B cell (primary cell): Measurements from ENCODE around the gene MSH2. TPM values are rescaled to one million over a fixed set of nuclear protein-coding genes. Genes with fewer than 3 reads are reported as not detected.
"Not testable (repeated sequence)": the region's sequence is repeated elsewhere in the genome, so short reads cannot be mapped to it uniquely, and the experiment has no call there.

Source experiments
- ATAC-seq: fragments of 200-7000 bp; cut with Tn5 transposase; one replicate; pipeline ENCODE4 v1.10.0; 2021; ENCODE audit warnings: low read depth, mild to moderate bottlenecking, moderate number of reproducible peaks, moderate library complexity
- CTCF ChIA-PET: fragments of 350-600 bp; sonication (Branson Sonifier 250); formaldehyde crosslinking; loops from one replicate; lab custom pipeline; 2021; ENCODE audit warnings: antibody characterized with exemption, inconsistent platforms; lab: Charles Lee
- POLR2A ChIA-PET: fragments of 350-600 bp; sonication (Branson Sonifier 250); formaldehyde crosslinking; loops from one replicate; lab custom pipeline; 2021; ENCODE audit warnings: antibody characterized with exemption; lab: Charles Lee
- DNase-seq: peaks from one replicate; pipeline ENCODE4 v3.0.0; 2013
- H2AFZ ChIP-seq: 2 replicates; pipeline ENCODE4 v1.6.1; 2012; ENCODE audit warnings: mild to moderate bottlenecking, low read depth, low read length; ENCODE audit not compliant: insufficient read depth, poor library complexity, severe bottlenecking
- H3K27ac ChIP-seq, 2 donors: 1 replicate in 1 of 2; 2 replicates in 1 of 2; pipeline ENCODE4 v1.5.1; 2012 to 2013; ENCODE audit warnings: low read length in 2 of 2, mild to moderate bottlenecking in 2 of 2, moderate library complexity in 1 of 2
- H3K27me3 ChIP-seq, 4 experiments: fragments of 200-600 bp in 1 of 4; sonication (generic) in 1 of 4; replicated peaks in 1 of 4; 1 replicate in 2 of 4; 2 replicates in 2 of 4; pipeline versions ENCODE4 v1.6.1 to v1.7.0; 2013 to 2016; ENCODE audit warnings: low read length in 3 of 4, mild to moderate bottlenecking in 2 of 4, mixed read lengths in 1 of 4, moderate library complexity in 1 of 4; ENCODE audit not compliant: insufficient read depth in 4 of 4, control insufficient read depth in 3 of 4; ENCODE audit errors: control extremely low read depth in 1 of 4
- H3K36me3 ChIP-seq, 2 experiments: replicated peaks in 1 of 2; 1 replicate in 1 of 2; 2 replicates in 1 of 2; pipeline versions ENCODE4 v1.6.1 to v1.7.1; 2013; ENCODE audit warnings: low read length in 1 of 2; ENCODE audit not compliant: insufficient read depth in 2 of 2, control insufficient read depth in 1 of 2; ENCODE audit errors: control extremely low read depth in 1 of 2, extremely low read depth in 1 of 2
- H3K4me1 ChIP-seq, 2 donors: fragments of 200-600 bp in 1 of 2; sonication (generic) in 1 of 2; 1 replicate in 1 of 2; 2 replicates in 1 of 2; pipeline versions ENCODE4 v1.5.1 to v1.6.1; 2013 to 2017; ENCODE audit warnings: low read length in 2 of 2; ENCODE audit not compliant: control insufficient read depth in 2 of 2, insufficient read depth in 2 of 2
- H3K4me2 ChIP-seq: replicated peaks from 2 replicates; pipeline ENCODE3; 2012; ENCODE audit warnings: mild to moderate bottlenecking, low read depth, low read length; ENCODE audit not compliant: poor library complexity, severe bottlenecking
- H3K4me3 ChIP-seq, 5 experiments: fragments of 200-600 bp in 1 of 5; sonication (generic) in 1 of 5; 1 replicate in 3 of 5; 2 replicates in 2 of 5; pipeline versions ENCODE4 v1.5.1 to v1.7.0; 2011 to 2016; ENCODE audit warnings: low read length in 4 of 5, mild to moderate bottlenecking in 4 of 5, low read depth in 2 of 5, control low read depth in 1 of 5, moderate library complexity in 1 of 5; ENCODE audit not compliant: insufficient read depth in 1 of 5; ENCODE audit errors: control extremely low read depth in 1 of 5, extremely low read depth in 1 of 5
- H3K79me2 ChIP-seq: fragments of 200-600 bp; sonication (generic); one replicate; pipeline ENCODE4 v1.6.0; 2016; ENCODE audit warnings: low read length; ENCODE audit not compliant: control insufficient read depth, insufficient read depth
- H3K9ac ChIP-seq: fragments of 200-600 bp; sonication (generic); 2 replicates; pipeline ENCODE4 v1.6.1; 2017; ENCODE audit warnings: mild to moderate bottlenecking, low read length, moderate library complexity
- H3K9me3 ChIP-seq, 3 donors: one replicate each; pipeline versions ENCODE4 v1.6.1 to v1.7.1; 2013; ENCODE audit warnings: low read length in 2 of 3; ENCODE audit not compliant: control insufficient read depth in 2 of 3, insufficient read depth in 1 of 3; ENCODE audit errors: control extremely low read depth in 1 of 3
- H4K20me1 ChIP-seq: 2 replicates; pipeline ENCODE4 v1.6.0; 2012; ENCODE audit warnings: mild to moderate bottlenecking, low read length; ENCODE audit not compliant: insufficient read depth, control insufficient read depth, poor library complexity, severe bottlenecking
- H3K27ac Mint-ChIP-seq: one replicate; pipeline ENCODE4 v1.8.0; 2021; ENCODE audit warnings: mixed read lengths
- H3K27me3 Mint-ChIP-seq: one replicate; pipeline ENCODE4 v1.8.0; 2021; ENCODE audit warnings: mixed read lengths
- H3K4me1 Mint-ChIP-seq: one replicate; pipeline ENCODE4 v1.8.0; 2021; ENCODE audit warnings: mixed read lengths
- H3K4me3 Mint-ChIP-seq: one replicate; pipeline ENCODE4 v1.8.0; 2021; ENCODE audit warnings: mixed read lengths
- H3K9me3 Mint-ChIP-seq: one replicate; pipeline ENCODE4 v1.8.0; 2022; ENCODE audit warnings: mixed read lengths; ENCODE audit not compliant: insufficient read depth
- WGBS: methylation state at CpG from one replicate; pipeline ENCODE4 v1.1.5; 2013; ENCODE audit warnings: missing lambda C conversion rate; ENCODE audit not compliant: insufficient coverage; 5-methylcytosine and 5-hydroxymethylcytosine counted together
- intact Hi-C: fragments of 100-400 bp; cut with micrococcal nuclease; formaldehyde crosslinking; loops from one replicate; pipeline ENCODE4 v1.10.0; 2022
- polyA plus RNA-seq: library from polyadenylated mRNA; depleted of rRNA; stranded (reverse); fragments of >200 nt; gene quantifications from 2 replicates; pipeline ENCODE4 v1.2.3, GENCODE V29; 2012
- total RNA-seq, 2 donors: library from RNA; stranded (reverse); fragments of 120-200 nt in 1 of 2; gene quantifications; 1 replicate in 1 of 2; 2 replicates in 1 of 2; pipeline versions ENCODE4 v1.2.3 to v1.2.4, GENCODE V29; 2013 to 2022

The MSH2 gene
- total and polyA plus RNA-seq, 2 donors (not counting 1 experiment from before 2014, with no cell fraction given) = 7.4 to 21.9 TPM

- WGBS = 94% methylated on average over 3 of the region's 3 CpGs
- H3K9me3 Mint-ChIP-seq, H3K27ac ChIP-seq, POLR2A ChIA-PET, H3K4me3 Mint-ChIP-seq, H4K20me1 ChIP-seq, H3K27me3 ChIP-seq, H3K27ac Mint-ChIP-seq, H3K9me3 ChIP-seq, ATAC-seq, H3K4me2 ChIP-seq, H3K27me3 Mint-ChIP-seq, H2AFZ ChIP-seq, H3K9ac ChIP-seq, DNase-seq, H3K4me3 ChIP-seq, intact Hi-C loops: not testable (repeated sequence)
- CTCF ChIA-PET = interaction anchor here (0.8 to 0.9 kb wide), 2 partner anchors 490 to 804 kb away, joined by 3 to 5 read pairs; no protein-coding TSS in a partner anchor
- Histone ChIP-seq H3K79me2 (peaks cover 33% of the 10 kb centered on the region), H3K36me3 (peaks cover 0 to 12% of the 10 kb centered on the region in 2 experiments), H3K4me1 (peaks cover 11 to 21% of the 10 kb centered on the region in 2 donors)
- peaks cover 32% of the 10 kb centered on the region for H3K4me1 Mint-ChIP-seq
Measured at GRCh38 chr2:47406649-47407330, 3.8 kb downstream of the MSH2 start.

DNA sequence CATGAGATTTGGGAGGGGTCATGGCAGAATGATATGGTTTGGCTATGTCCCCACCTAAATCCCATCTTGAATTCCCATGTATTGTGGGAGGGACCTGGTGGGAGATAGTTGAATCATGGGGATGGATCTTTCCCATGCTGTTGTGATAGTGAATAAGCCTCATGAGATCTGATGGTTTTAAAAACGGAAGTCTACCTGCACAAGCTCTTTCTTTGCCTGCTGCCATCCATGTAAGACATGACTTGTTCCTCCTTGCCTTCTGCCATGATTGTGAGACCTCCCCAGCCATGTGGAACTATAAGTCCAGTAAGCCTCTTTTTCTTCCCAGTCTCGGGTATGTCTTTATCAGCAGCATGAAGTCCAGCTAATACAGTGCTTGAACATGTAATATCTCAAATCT, 5.0 kb downstream of the MSH2 start:
- H3K4me3 ChIP-seq, H3K9me3 Mint-ChIP-seq, H3K9ac ChIP-seq, H3K4me2 ChIP-seq, H3K9me3 ChIP-seq, H3K27ac ChIP-seq, H4K20me1 ChIP-seq, DNase-seq, intact Hi-C loops, H3K27ac Mint-ChIP-seq, H3K27me3 Mint-ChIP-seq, H3K27me3 ChIP-seq, H2AFZ ChIP-seq, ATAC-seq, H3K4me3 Mint-ChIP-seq, CTCF ChIA-PET: not testable (repeated sequence)
- no CpG with 5 or more reads among the region's 2 CpGs for WGBS
- Histone ChIP-seq H3K79me2 (peaks cover 33% of the 10 kb centered on the region), H3K4me1 (peaks cover 8 to 13% of the 10 kb centered on the region in 2 donors), H3K36me3 (peaks cover 0 to 22% of the 10 kb centered on the region in 2 experiments)
- H3K4me1 Mint-ChIP-seq = peaks cover 24% of the 10 kb centered on the region
- POLR2A ChIA-PET = interaction anchor here (0.6 kb wide), 1 partner anchor 585 kb away, joined by 10 read pairs; no protein-coding TSS in a partner anchor
